GM12878 (cell line): ENCODE results near the gene CCSER1. TPM values are rescaled to one million over a fixed set of nuclear protein-coding genes. Genes with fewer than 3 reads are reported as not detected.

Experiments
- ATAC-seq: fragments of 200-7000 bp; cut with Tn5 transposase; 3 replicates; pipeline ENCODE4 v1.9.1; 2020; ENCODE audit warnings: mild to moderate bottlenecking, moderate library complexity
- BruUV-seq: library from RNA; stranded (reverse); fragments of 400-500 nt; replicated peaks from 2 replicates; lab custom pipeline; 2021; lab: Mats Ljungman, UMichigan
- CTCF ChIA-PET: fragments of 300-600 bp; sonication (Branson Sonifier 250); formaldehyde crosslinking; extraction: SDS; loops from one replicate; lab custom pipeline; 2021; ENCODE audit warnings: inconsistent platforms; lab: Yijun Ruan, JAX
- POLR2A ChIA-PET: fragments of 350-600 bp; formaldehyde crosslinking; extraction: SDS; loops from one replicate; lab custom pipeline; 2021; ENCODE audit warnings: inconsistent platforms; lab: Charles Lee
- RAD21 ChIA-PET: fragments of 300-600 bp; sonication (Branson Sonifier 250); formaldehyde crosslinking; loops from one replicate; lab custom pipeline; 2023; ENCODE audit warnings: antibody characterized with exemption; ENCODE audit not compliant: unreplicated experiment; lab: Charles Lee
- SMC1A ChIA-PET: fragments of 300-600 bp; sonication (Branson Sonifier 250); formaldehyde crosslinking; loops from one replicate; lab custom pipeline; 2023; ENCODE audit not compliant: unreplicated experiment, uncharacterized antibody; lab: Charles Lee
- DNase-seq: peaks from one replicate; pipeline ENCODE4 v3.0.0-alpha.2; 2011; ENCODE audit warnings: low read depth, low spot score
- FAIRE-seq: peaks from 3 replicates; lab custom pipeline; 2011; peaks lifted over from hg19 to GRCh38; lab: Jason Lieb, UNC
- H2AFZ ChIP-seq: 2 replicates; pipeline ENCODE4 v1.6.0; 2011; ENCODE audit warnings: low read depth, low read length, control low read depth; ENCODE audit not compliant: control insufficient read depth
- H3K27ac ChIP-seq: 2 replicates; pipeline ENCODE4 v1.5.1; 2011; ENCODE audit warnings: control low read depth; ENCODE audit not compliant: control insufficient read depth, insufficient read depth
- H3K27me3 ChIP-seq, 2 experiments: replicated peaks in 1 of 2; 2 replicates each; pipeline versions ENCODE4 v1.6.0 to v1.6.1; 2011; ENCODE audit warnings: low read length in 1 of 2; ENCODE audit not compliant: control insufficient read depth in 2 of 2, insufficient read depth in 2 of 2
- H3K36me3 ChIP-seq, 2 experiments: 2 replicates each; pipeline ENCODE4 v1.5.1; 2011; ENCODE audit warnings: low read length in 1 of 2; ENCODE audit not compliant: control insufficient read depth in 2 of 2, insufficient read depth in 2 of 2
- H3K4me1 ChIP-seq: 2 replicates; pipeline ENCODE4 v1.6.1; 2011; ENCODE audit warnings: mild to moderate bottlenecking, low read length, moderate library complexity, mixed read lengths; ENCODE audit not compliant: control insufficient read depth, insufficient read depth
- H3K4me2 ChIP-seq: 2 replicates; pipeline ENCODE4 v1.6.0; 2011; ENCODE audit warnings: control low read depth; ENCODE audit not compliant: control insufficient read depth, insufficient read depth
- H3K4me3 ChIP-seq: fragments of 200-600 bp; sonication (generic); 2 replicates; pipeline ENCODE4 v1.5.1; 2016
- H3K79me2 ChIP-seq: 2 replicates; pipeline ENCODE4 v1.6.0; 2011; ENCODE audit warnings: low read length; ENCODE audit not compliant: control insufficient read depth, insufficient read depth
- H3K9ac ChIP-seq: 2 replicates; pipeline ENCODE4 v1.8.0; 2011; ENCODE audit warnings: low read length, control low read depth, mixed read lengths; ENCODE audit not compliant: control insufficient read depth, insufficient read depth
- H3K9me3 ChIP-seq: replicated peaks from 3 replicates; pipeline ENCODE4 v1.5.1; 2011; ENCODE audit warnings: mild to moderate bottlenecking, low read length; ENCODE audit not compliant: control insufficient read depth, insufficient read depth
- H4K20me1 ChIP-seq: 2 replicates; pipeline ENCODE4 v1.6.0; 2011; ENCODE audit not compliant: control insufficient read depth, insufficient read depth
- EED ChIP-seq: sonication (generic); IDR thresholded peaks from 2 replicates; pipeline ENCODE4 v1.6.1; 2016; ENCODE audit warnings: antibody characterized with exemption, low read depth
- EP300 ChIP-seq, 2 experiments: fragments of 150-350 bp in 1 of 2; IDR thresholded peaks; 2 replicates each; pipeline ENCODE4 v1.6.1; 2011 to 2012; ENCODE audit warnings: low read depth in 2 of 2, low read length in 2 of 2, borderline replicate concordance in 1 of 2, improper control_type of control experiment in 1 of 2, inconsistent platforms in 1 of 2; ENCODE audit not compliant: control insufficient read depth in 1 of 2
- ETV6 ChIP-seq, 2 experiments: fragments of 450-650 bp in 1 of 2; IDR thresholded peaks in 1 of 2; conservative IDR thresholded peaks in 1 of 2; 2 replicates each; pipeline ENCODE4 v1.6.1; 2014; ENCODE audit warnings: antibody characterized with exemption in 1 of 2, borderline replicate concordance in 1 of 2, low read depth in 1 of 2, mild to moderate bottlenecking in 1 of 2, moderate library complexity in 1 of 2
- EZH2 ChIP-seq: IDR thresholded peaks from 2 replicates; pipeline ENCODE4 v1.6.1; 2012; ENCODE audit warnings: low read depth, mild to moderate bottlenecking, control low read depth, inconsistent platforms, low read length, borderline replicate concordance; ENCODE audit not compliant: control insufficient read depth
- MLLT1 ChIP-seq: fragments of 450-650 bp; IDR thresholded peaks from 2 replicates; pipeline ENCODE4 v1.6.1; 2016; ENCODE audit warnings: mild to moderate bottlenecking
- NFIC ChIP-seq: IDR thresholded peaks from 2 replicates; pipeline ENCODE4 v1.6.1; 2012; ENCODE audit warnings: low read depth, mild to moderate bottlenecking, inconsistent platforms, low read length, moderate library complexity
- RUNX3 ChIP-seq: IDR thresholded peaks from 2 replicates; pipeline ENCODE4 v1.6.1; 2012; ENCODE audit warnings: low read length, inconsistent platforms
- ZZZ3 ChIP-seq: IDR thresholded peaks from 2 replicates; pipeline ENCODE4 v1.6.1; 2011; ENCODE audit warnings: low read depth; ENCODE audit not compliant: control insufficient read depth, insufficient read length
- WGBS: methylation state at CpG from one replicate; pipeline ENCODE4 v1.1.6; 2016; ENCODE audit warnings: low lambda C conversion rate; ENCODE audit not compliant: insufficient replicate concordance, insufficient coverage; ENCODE audit errors: missing lambda C conversion rate; 5-methylcytosine and 5-hydroxymethylcytosine counted together
- in situ Hi-C: fragments of 300-500 bp; cut with MboI; formaldehyde crosslinking; loops from 9 replicates; pipeline ENCODE4 v1.14.3; 2018; ENCODE audit warnings: mixed read lengths
- intact Hi-C: fragments of 100-400 bp; cut with micrococcal nuclease; formaldehyde crosslinking; loops from one replicate; pipeline ENCODE4 v1.14.2; 2022; ENCODE audit not compliant: unreplicated experiment
- polyA plus RNA-seq, 11 experiments: library from polyadenylated mRNA; depleted of rRNA in 4 of 11; unstranded in 6 of 11; stranded (reverse) in 5 of 11; fragments of >200 nt; fragmentation: Nextera tagmentation in 4 of 11; fragmentation: Illumina TruSeq in 1 of 11; extraction: Ambion mirVana in 4 of 11; extraction: Trizol in 1 of 11; gene quantifications; 1 replicate in 1 of 11; 2 replicates in 10 of 11; pipeline versions ENCODE4 v1.2.1 to v1.2.3, GENCODE V29; 2011 to 2016; ENCODE audit warnings: inconsistent platforms in 2 of 11, missing spikeins in 2 of 11, low read depth in 1 of 11
- total RNA-seq, 4 experiments: library from RNA; depleted of rRNA in 3 of 4; stranded (reverse); fragments of >200 nt in 3 of 4; fragmentation: Illumina TruSeq in 1 of 4; extraction: Trizol in 1 of 4; gene quantifications; 2 replicates each; pipeline versions ENCODE4 v1.2.1 to v1.2.3, GENCODE V29; 2013 to 2021

The CCSER1 gene
- total and polyA plus RNA-seq, 10 of the 15 experiments (the other 5 are each of a cell fraction or from before 2014, with no cell fraction given) = 0.22 to 2.7 (median 1.0) TPM

DNA sequence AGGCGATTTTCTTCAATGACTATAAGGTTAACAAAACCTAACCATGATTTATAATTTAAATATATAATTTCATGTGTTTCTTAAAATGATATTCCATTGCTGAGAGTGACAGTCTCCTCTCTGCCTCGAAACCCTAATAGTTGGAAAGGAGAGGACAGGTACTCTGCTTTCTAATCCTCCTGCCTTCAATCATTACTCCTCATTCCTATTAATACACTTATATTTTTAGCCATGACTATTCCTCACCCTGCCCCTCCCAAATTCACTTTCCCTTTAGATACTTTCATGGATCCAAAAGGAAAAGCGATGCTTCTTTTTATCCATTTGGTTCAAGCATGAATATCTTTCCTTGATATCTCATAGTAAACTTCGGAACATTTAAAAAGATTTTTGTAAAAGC is 418.2 kb downstream of the CCSER1 start (continued):
- TF ChIP-seq MLLT1 = no peak
- TF ChIP-seq EP300 (IDR thresholded peaks at IDR 0.05; ENCODE audit: borderline replicate concordance in 1 of 2, control insufficient read depth in 1 of 2, low read depth in 2 of 2, low read length in 2 of 2) = no peak
- no peak for TF ChIP-seq EZH2
- TF ChIP-seq EED = no peak

DNA sequence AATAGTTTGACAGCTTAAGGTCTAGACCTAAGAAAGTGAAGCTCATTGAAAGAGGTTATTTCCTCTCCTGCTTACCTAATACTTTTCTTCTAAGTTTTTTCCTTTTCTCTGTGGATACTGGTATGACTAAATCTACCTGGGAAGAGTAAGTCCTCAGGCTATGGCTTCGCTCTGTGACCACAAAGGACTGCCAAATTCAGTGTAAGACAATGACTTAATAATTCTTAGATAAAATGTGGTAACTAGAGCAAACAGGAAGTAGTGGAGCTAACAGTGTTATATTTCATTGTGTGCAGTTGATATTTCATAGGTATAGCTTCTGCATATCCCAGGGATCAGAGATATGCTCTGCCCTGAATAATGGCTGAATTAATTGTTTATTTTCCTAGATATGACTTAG is 418.9 kb downstream of the CCSER1 start:
- 0% methylated on average over 1 of the region's 1 CpG for WGBS
- H2AFZ ChIP-seq = peak overlapping the region; percentile 51; the same call in 1 of the 2 replicates
- no peaks in the 10 kb centered on the region for H3K36me3 ChIP-seq
- no peaks in the 10 kb centered on the region for H3K27me3 ChIP-seq
- CTCF ChIA-PET = interaction anchor here (1.2 kb wide), 1 partner anchor 15 kb away, joined by 3 read pairs; no protein-coding TSS in a partner anchor
- peak; percentile 58 for ATAC-seq
- no peak overlapping the region for H3K4me2 ChIP-seq
- H4K20me1 ChIP-seq = no peaks in the 10 kb centered on the region
- POLR2A ChIA-PET = no interaction called here
- H3K79me2 ChIP-seq = no peaks in the 10 kb centered on the region
- RAD21 ChIA-PET = no interaction called here
- DNase-seq = no peak
- intact Hi-C loops (no loop called here), in situ Hi-C loops (no loop called here)
- no peak overlapping the region for H3K9ac ChIP-seq
- no peak overlapping the region for H3K4me3 ChIP-seq
- H3K4me1 ChIP-seq = no peaks in the 10 kb centered on the region
- no peaks in the 10 kb centered on the region for H3K9me3 ChIP-seq
- TF ChIP-seq NFIC = peak; percentile 28; the same call in 1 of the 2 replicates
- TF ChIP-seq ZZZ3 = no peak
- TF ChIP-seq RUNX3 = peak; percentile 52; the same call in 1 of the 2 replicates
- peak in 1 of 2 experiments; percentile 42; a peak in 1 of 4 replicates for TF ChIP-seq ETV6 (conservative IDR thresholded peaks at IDR 0.05 in 1 of 2, IDR thresholded peaks at IDR 0.05 in 1 of 2; ENCODE audit: borderline replicate concordance in 1 of 2, low read depth in 1 of 2)
- H3K27ac ChIP-seq = no peak overlapping the region
- no TSS peak for BruUV-seq
- SMC1A ChIA-PET = interaction anchor here (0.6 to 1.7 kb wide), 3 partner anchors 9 to 14 kb away, joined by 3 to 4 read pairs (median 4); no protein-coding TSS in a partner anchor
- FAIRE-seq = no peak
